GM19452 (cell line): ENCODE results near the gene TSPOAP1.

Experiments
- ATAC-seq: cut with Tn5 transposase; IDR thresholded peaks from one replicate; pipeline ENCODE4 v1.9.1; 2021; ENCODE audit not compliant: unreplicated experiment

Gene TSPOAP1

DNA sequence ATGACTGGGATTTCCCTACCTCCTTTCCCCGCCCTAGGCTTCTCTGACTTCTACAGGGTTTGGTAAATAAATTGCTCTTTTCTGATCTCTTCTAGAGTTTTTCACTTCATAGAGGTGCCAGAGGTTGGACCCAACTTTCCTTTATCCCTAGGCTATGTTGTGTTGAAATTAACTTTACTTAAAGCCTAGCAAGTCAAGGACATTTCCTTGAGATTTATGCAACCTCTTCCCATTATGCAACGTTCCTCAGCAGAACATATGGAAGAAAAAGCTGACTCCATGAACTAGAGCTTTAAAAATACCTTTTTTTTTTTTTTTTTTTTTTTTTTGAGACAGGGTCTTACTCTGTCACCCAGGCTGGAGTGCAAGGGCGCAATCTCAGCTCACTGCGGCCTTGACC is 63.3 kb downstream of the TSPOAP1 start:
- ATAC-seq, result no peak

DNA sequence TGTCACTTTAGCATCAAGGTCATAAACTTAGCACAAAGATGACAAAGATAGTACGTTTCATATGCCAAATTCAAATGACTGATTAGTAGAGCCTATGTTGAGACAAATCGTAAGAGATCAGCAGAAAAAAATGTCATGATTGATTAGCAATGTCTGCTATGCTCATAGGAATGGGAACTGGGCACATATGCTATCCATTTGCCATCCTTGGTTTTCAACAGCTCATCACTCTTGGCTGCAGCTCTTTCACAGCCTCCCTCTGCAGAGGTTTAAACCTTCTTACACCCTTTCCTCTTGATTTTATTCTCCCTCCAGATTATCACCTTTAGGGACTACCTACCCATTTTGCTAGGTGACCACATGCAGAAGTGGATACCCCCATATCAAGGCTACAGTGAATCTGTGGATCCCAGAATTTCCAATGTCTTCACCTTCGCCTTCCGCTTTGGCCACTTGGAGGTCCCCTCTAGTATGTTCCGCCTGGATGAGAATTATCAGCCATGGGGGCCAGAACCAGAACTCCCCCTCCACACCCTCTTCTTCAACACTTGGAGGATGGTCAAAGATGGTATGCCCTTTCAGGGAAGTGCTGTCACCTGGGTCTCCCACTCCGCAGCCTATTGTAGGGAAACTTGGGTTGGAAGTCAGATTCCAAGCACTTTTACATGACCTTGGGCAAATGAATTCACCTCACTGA is 64.0 kb downstream of the TSPOAP1 start:
- ATAC-seq, result no peak

- ATAC-seq, result no peak
These were observed 64.8 kb downstream of the TSPOAP1 start for GRCh38 chr17:58263773-58264172.

DNA sequence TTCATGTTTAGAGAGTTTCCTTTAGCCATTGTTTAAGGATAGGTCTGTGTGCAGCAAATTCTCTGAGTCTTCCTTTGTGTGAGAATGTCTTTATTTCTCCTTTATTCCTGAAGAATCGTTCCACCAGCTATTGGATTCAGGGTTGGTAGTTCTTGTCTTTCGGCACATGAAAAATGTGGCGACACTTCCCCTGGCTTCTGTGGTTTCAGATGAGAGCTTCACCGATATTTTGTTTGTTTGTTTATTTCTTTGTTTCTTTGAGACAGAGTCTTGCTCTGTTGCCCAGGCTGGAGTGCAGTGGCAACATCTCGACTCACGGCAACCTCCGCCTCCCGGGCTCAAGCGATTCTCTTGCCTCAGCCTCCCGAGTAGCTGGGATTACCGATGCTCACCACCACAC is 66.4 kb downstream of the TSPOAP1 start:
- ATAC-seq, result no peak

GRCh38 chr17:58254803-58255202 is 73.8 kb downstream of the TSPOAP1 start:
- no peak for ATAC-seq

DNA sequence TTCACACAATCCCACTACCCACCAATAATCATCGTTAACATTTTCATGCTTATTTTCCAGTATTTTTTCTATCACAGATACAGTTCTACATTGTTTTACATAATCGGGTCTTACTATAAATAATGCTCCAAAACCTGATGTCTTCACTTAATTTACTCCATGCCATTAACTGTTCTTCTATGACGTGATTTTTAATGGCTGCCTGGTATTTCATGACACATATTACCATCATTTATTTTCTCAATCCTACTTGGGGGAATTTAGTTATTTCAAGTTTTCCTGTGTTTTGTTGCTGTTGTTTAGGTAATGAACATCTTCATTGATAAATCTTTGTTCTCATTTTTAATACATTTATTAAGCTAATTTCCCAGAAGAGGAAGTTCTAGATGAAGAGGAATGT is 75.5 kb downstream of the TSPOAP1 start:
- ATAC-seq, result no peak

- ATAC-seq, result no peak
These were observed 76.5 kb downstream of the TSPOAP1 start for GRCh38 chr17:58252141-58252540.
